OCI-LY7 (cell line): ENCODE results near the gene SLC22A12. TPM values are rescaled to one million over a fixed set of nuclear protein-coding genes. Genes with fewer than 3 reads are reported as not detected.

Experiments used
- BruUV-seq: library from RNA; stranded (reverse); fragments of 400-500 nt; replicated peaks from 2 replicates; lab custom pipeline; 2021; lab: Mats Ljungman, UMichigan
- CTCF ChIA-PET: fragments of 300-600 bp; sonication (Branson Sonifier 250); formaldehyde crosslinking; loops from one replicate; lab custom pipeline; 2022; ENCODE audit warnings: antibody characterized with exemption; ENCODE audit not compliant: unreplicated experiment; lab: Charles Lee
- POLR2A ChIA-PET: fragments of 300-600 bp; sonication (Branson Sonifier 250); formaldehyde crosslinking; loops from one replicate; lab custom pipeline; 2022; ENCODE audit warnings: antibody characterized with exemption; lab: Charles Lee
- DNase-seq: peaks from one replicate; pipeline ENCODE4 v3.0.0-alpha.2; 2015; ENCODE audit warnings: low spot score
- H2AFZ ChIP-seq: fragments of 200-600 bp; sonication (generic), shearing (Covaris generic); 2 replicates; pipeline ENCODE4 v1.6.1; 2014; ENCODE audit warnings: mild to moderate bottlenecking, antibody characterized with exemption, low read length, moderate library complexity
- H3K27ac ChIP-seq: fragments of 200-600 bp; sonication (generic); 2 replicates; pipeline ENCODE4 v1.5.1; 2014; ENCODE audit warnings: mixed run types, low read depth, mild to moderate bottlenecking, moderate library complexity, low read length, inconsistent platforms; ENCODE audit not compliant: poor library complexity, severe bottlenecking
- H3K36me3 ChIP-seq: fragments of 200-600 bp; sonication (generic); 2 replicates; pipeline ENCODE4 v1.6.1; 2014; ENCODE audit warnings: mild to moderate bottlenecking, antibody characterized with exemption, low read length, moderate library complexity, mixed read lengths; ENCODE audit not compliant: insufficient read depth
- H3K4me1 ChIP-seq: fragments of 200-600 bp; sonication (generic); 2 replicates; pipeline ENCODE4 v1.5.1; 2014; ENCODE audit warnings: mild to moderate bottlenecking, low read length; ENCODE audit not compliant: insufficient read depth, poor library complexity, severe bottlenecking
- H3K4me2 ChIP-seq: fragments of 200-600 bp; sonication (generic); 2 replicates; pipeline ENCODE4 v1.6.1; 2014; ENCODE audit warnings: mild to moderate bottlenecking, low read length
- H3K4me3 ChIP-seq: fragments of 200-600 bp; sonication (generic); 2 replicates; pipeline ENCODE4 v1.5.1; 2014; ENCODE audit warnings: mild to moderate bottlenecking, low read depth, low read length; ENCODE audit not compliant: poor library complexity, severe bottlenecking
- H3K79me2 ChIP-seq: fragments of 200-600 bp; sonication (generic); 2 replicates; pipeline ENCODE4 v1.6.1; 2016; ENCODE audit warnings: low read depth, mild to moderate bottlenecking, low read length, moderate library complexity, mixed read lengths; ENCODE audit not compliant: insufficient read depth
- H3K9me2 ChIP-seq: fragments of 200-600 bp; sonication (generic); 2 replicates; pipeline ENCODE4 v1.6.1; 2016; ENCODE audit warnings: mild to moderate bottlenecking, low read length, mixed read lengths; ENCODE audit not compliant: insufficient read depth
- H3K9me3 ChIP-seq: fragments of 200-600 bp; sonication (generic); 2 replicates; pipeline ENCODE4 v1.6.1; 2014; ENCODE audit warnings: mild to moderate bottlenecking, mixed run types, low read length, mixed read lengths
- H4K20me1 ChIP-seq: fragments of 200-600 bp; sonication (generic); 2 replicates; pipeline ENCODE4 v1.6.1; 2014; ENCODE audit warnings: mild to moderate bottlenecking, antibody characterized with exemption, low read length, moderate library complexity, mixed read lengths; ENCODE audit not compliant: insufficient read depth
- EZH2phosphoT487 ChIP-seq: fragments of 200-600 bp; sonication (generic); IDR thresholded peaks from 2 replicates; pipeline ENCODE4 v1.6.1; 2018; ENCODE audit warnings: low read depth, borderline replicate concordance, mild to moderate bottlenecking, mixed run types, antibody characterized with exemption, low read length, moderate library complexity, mixed read lengths
- intact Hi-C: fragments of 100-400 bp; cut with micrococcal nuclease; formaldehyde crosslinking; loops from one replicate; pipeline ENCODE4 v1.10.0; 2022; ENCODE audit not compliant: unreplicated experiment
- total RNA-seq, 2 experiments: library from RNA; depleted of rRNA in 1 of 2; stranded (reverse); fragments of >200 nt in 1 of 2; shearing (Covaris generic) in 1 of 2; gene quantifications; 2 replicates each; pipeline ENCODE4 v1.2.3, GENCODE V29; 2014 to 2022
- TF ChIP-seq, protein P1 (sequence below): fragments of 200-600 bp; sonication (generic); conservative IDR thresholded peaks from 2 replicates; pipeline ENCODE4 v1.5.1; 2014; ENCODE audit warnings: mild to moderate bottlenecking, antibody characterized with exemption, low read length, moderate library complexity, mixed read lengths

SLC22A12 gene
- total RNA-seq, 2 experiments from 2014 or later, result not detected

DNA sequence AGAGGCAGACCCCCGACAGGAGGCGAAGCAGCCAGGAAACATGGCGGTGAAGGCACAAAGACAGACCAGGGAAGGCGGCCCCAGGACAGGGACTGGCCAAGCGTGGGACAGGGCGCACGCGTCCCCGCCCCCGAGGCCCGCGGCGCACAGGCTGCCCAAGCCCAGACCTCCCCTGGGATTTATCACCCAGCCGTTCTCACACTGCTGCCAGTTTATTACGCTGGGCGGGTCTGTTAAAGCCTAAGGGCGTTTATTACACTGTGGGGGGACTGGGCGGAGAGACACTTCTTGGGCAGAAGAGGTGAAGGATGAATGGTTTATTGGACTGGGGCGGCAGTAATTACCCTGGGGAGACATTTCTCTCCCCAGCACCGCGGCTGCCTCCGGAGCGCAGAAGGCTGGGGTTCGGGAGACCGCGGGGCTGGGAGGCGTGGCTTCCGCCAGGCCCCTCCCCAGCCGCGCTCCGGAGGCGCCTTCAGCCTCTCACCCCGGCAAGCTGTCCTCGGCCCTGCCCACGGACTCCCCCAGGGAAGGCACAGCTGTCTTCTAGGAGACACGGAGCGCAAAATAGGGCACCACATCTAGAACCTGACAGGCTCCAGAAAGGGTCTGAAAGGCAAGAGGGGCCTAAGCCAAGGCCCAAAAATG, 47.1 kb downstream of the SLC22A12 start:
- ChIA-PET CTCF (no interaction called here), POLR2A (no interaction called here)
- no peaks in the 10 kb centered on the region for H3K36me3 ChIP-seq
- intact Hi-C loops, result no loop called here
- no peaks in the 10 kb centered on the region for H4K20me1 ChIP-seq
- no peak overlapping the region for H2AFZ ChIP-seq
- H3K4me2 ChIP-seq, result no peak overlapping the region
- no peak overlapping the region for H3K27ac ChIP-seq
- peaks cover 23% of the 10 kb centered on the region for H3K4me1 ChIP-seq
- no peak for TF ChIP-seq EZH2phosphoT487
- TF ChIP-seq, protein P1, sequence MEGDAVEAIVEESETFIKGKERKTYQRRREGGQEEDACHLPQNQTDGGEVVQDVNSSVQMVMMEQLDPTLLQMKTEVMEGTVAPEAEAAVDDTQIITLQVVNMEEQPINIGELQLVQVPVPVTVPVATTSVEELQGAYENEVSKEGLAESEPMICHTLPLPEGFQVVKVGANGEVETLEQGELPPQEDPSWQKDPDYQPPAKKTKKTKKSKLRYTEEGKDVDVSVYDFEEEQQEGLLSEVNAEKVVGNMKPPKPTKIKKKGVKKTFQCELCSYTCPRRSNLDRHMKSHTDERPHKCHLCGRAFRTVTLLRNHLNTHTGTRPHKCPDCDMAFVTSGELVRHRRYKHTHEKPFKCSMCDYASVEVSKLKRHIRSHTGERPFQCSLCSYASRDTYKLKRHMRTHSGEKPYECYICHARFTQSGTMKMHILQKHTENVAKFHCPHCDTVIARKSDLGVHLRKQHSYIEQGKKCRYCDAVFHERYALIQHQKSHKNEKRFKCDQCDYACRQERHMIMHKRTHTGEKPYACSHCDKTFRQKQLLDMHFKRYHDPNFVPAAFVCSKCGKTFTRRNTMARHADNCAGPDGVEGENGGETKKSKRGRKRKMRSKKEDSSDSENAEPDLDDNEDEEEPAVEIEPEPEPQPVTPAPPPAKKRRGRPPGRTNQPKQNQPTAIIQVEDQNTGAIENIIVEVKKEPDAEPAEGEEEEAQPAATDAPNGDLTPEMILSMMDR, result no peak
- no peaks in the 10 kb centered on the region for H3K9me3 ChIP-seq
- H3K79me2 ChIP-seq, result no peaks in the 10 kb centered on the region
- no TSS peak for BruUV-seq
- no peak for DNase-seq
- H3K9me2 ChIP-seq, result no peaks in the 10 kb centered on the region
- H3K4me3 ChIP-seq, result no peak overlapping the region

- Histone ChIP-seq H3K9me3 (no peaks in the 10 kb centered on the region), H3K4me3 (no peak overlapping the region), H4K20me1 (no peaks in the 10 kb centered on the region), H3K36me3 (no peaks in the 10 kb centered on the region), H3K27ac (no peak overlapping the region), H2AFZ (no peak overlapping the region), H3K4me2 (no peak overlapping the region), H3K9me2 (no peaks in the 10 kb centered on the region), H3K4me1 (peaks cover 23% of the 10 kb centered on the region), H3K79me2 (no peaks in the 10 kb centered on the region)
- TF ChIP-seq, protein P1, result no peak
- TF ChIP-seq EZH2phosphoT487, result no peak
- POLR2A ChIA-PET, result no interaction called here
- intact Hi-C loops, result no loop called here
- CTCF ChIA-PET, result no interaction called here
- DNase-seq, result no peak
- BruUV-seq, result no TSS peak
These were observed 47.8 kb downstream of the SLC22A12 start for GRCh38 chr11:64638829-64639228.

GRCh38 chr11:64639885-64640284, 48.9 kb downstream of the SLC22A12 start:
- Histone ChIP-seq H3K27ac (no peak overlapping the region), H3K36me3 (no peaks in the 10 kb centered on the region), H3K4me2 (no peak overlapping the region), H2AFZ (no peak overlapping the region), H3K9me2 (no peaks in the 10 kb centered on the region), H3K79me2 (no peaks in the 10 kb centered on the region), H3K9me3 (no peaks in the 10 kb centered on the region), H3K4me3 (no peak overlapping the region), H3K4me1 (peaks cover 23% of the 10 kb centered on the region), H4K20me1 (no peaks in the 10 kb centered on the region)
- ChIA-PET CTCF (no interaction called here), POLR2A (no interaction called here)
- intact Hi-C loops, result no loop called here
- BruUV-seq, result no TSS peak
- TF ChIP-seq EZH2phosphoT487, result no peak
- TF ChIP-seq, protein P1, result no peak
- no peak for DNase-seq
